ENCODE results near the gene SETD7. TPM values are rescaled to one million over a fixed set of nuclear protein-coding genes. Genes with fewer than 3 reads are reported as not detected.

SETD7 gene
- total and polyA plus RNA-seq, 2 donors (not counting 1 experiment from before 2014, with no cell fraction given), result 5.1 to 13.0 TPM

DNA sequence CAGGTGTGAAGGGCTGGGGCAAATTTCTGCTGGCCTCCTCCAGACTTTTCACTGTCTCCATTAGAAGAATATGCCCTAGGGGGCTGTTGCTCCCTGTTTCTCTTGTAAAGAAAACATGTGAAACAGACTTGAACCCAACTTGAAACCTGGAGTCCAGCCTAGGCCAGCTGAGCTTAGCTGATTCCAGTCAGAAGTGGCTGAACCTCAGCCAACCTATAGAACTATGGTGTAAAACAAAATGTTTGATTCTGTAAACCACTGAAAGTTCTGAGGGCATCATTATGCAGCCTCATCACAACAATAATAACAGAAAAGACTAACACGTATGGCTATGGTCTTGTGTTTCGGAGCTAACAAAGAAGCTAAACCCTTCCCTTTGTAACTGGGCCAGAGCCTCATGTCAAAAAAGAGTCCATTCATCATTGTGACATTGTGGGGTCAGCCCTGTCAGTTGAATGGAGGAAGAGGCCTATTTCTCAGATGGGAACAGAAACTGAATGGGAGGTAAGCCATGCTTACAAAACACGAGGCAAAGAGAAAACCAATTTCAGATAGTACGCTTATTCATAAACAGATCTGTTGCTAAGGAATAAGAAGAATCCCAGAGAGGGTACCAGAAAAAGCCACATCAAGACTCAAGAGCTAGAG is 34.1 kb downstream of the SETD7 start:
- H4K20me1 ChIP-seq (ENCODE audit: control insufficient read depth, insufficient read depth, low read length, poor library complexity, severe bottlenecking), result no peaks in the 10 kb centered on the region
- ATAC-seq (ENCODE audit: low read depth) (no peak), DNase-seq (no peak)
- Mint-ChIP-seq H3K4me3 (no peak overlapping the region), H3K4me1 (peaks cover 9% of the 10 kb centered on the region), H3K9me3 (ENCODE audit: insufficient read depth) (no peaks in the 10 kb centered on the region), H3K27ac (no peak overlapping the region), H3K27me3 (no peaks in the 10 kb centered on the region)
- H3K9ac ChIP-seq (ENCODE audit: low read length), result no peak overlapping the region
- H3K27me3 ChIP-seq (replicated peaks in 1 of 4; ENCODE audit: control extremely low read depth in 1 of 4, control insufficient read depth in 3 of 4, insufficient read depth in 4 of 4, low read length in 3 of 4), result no peaks in the 10 kb centered on the region
- peaks cover 3 to 6% of the 10 kb centered on the region in 2 donors for H3K4me1 ChIP-seq (ENCODE audit: control insufficient read depth in 2 of 2, insufficient read depth in 2 of 2, low read length in 2 of 2)
- H3K79me2 ChIP-seq (ENCODE audit: control insufficient read depth, insufficient read depth, low read length), result no peaks in the 10 kb centered on the region
- no peak overlapping the region for H2AFZ ChIP-seq (ENCODE audit: insufficient read depth, low read depth, low read length, poor library complexity, severe bottlenecking)
- peaks cover 2 to 54% of the 10 kb centered on the region in 2 experiments for H3K36me3 ChIP-seq (replicated peaks in 1 of 2; ENCODE audit: control extremely low read depth in 1 of 2, control insufficient read depth in 1 of 2, extremely low read depth in 1 of 2, insufficient read depth in 2 of 2, low read length in 1 of 2)
- WGBS (ENCODE audit: insufficient coverage), result 100% methylated on average over 2 of the region's 4 CpGs
- intact Hi-C loops (cut with micrococcal nuclease), result no loop called here
- H3K9me3 ChIP-seq (ENCODE audit: control extremely low read depth in 1 of 3, control insufficient read depth in 2 of 3, insufficient read depth in 1 of 3, low read length in 2 of 3), result no peaks in the 10 kb centered on the region
- H3K27ac ChIP-seq (ENCODE audit: low read length in 2 of 2), result no peak overlapping the region
- TF ChIP-seq, protein P1, sequence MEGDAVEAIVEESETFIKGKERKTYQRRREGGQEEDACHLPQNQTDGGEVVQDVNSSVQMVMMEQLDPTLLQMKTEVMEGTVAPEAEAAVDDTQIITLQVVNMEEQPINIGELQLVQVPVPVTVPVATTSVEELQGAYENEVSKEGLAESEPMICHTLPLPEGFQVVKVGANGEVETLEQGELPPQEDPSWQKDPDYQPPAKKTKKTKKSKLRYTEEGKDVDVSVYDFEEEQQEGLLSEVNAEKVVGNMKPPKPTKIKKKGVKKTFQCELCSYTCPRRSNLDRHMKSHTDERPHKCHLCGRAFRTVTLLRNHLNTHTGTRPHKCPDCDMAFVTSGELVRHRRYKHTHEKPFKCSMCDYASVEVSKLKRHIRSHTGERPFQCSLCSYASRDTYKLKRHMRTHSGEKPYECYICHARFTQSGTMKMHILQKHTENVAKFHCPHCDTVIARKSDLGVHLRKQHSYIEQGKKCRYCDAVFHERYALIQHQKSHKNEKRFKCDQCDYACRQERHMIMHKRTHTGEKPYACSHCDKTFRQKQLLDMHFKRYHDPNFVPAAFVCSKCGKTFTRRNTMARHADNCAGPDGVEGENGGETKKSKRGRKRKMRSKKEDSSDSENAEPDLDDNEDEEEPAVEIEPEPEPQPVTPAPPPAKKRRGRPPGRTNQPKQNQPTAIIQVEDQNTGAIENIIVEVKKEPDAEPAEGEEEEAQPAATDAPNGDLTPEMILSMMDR (IDR thresholded peaks at IDR 0.05), result no peak
- no peak for TF ChIP-seq EZH2 (IDR thresholded peaks at IDR 0.05; ENCODE audit: borderline replicate concordance, insufficient read depth, low read depth, low read length, poor library complexity, severe bottlenecking)
- no peak overlapping the region for H3K4me2 ChIP-seq (replicated peaks; ENCODE audit: low read depth, low read length, poor library complexity, severe bottlenecking)
- ChIA-PET POLR2A (no interaction called here), CTCF (interaction anchor here (1.7 kb wide), 1 partner anchor 10 kb away, joined by 9 read pairs; no protein-coding TSS in a partner anchor)
- H3K4me3 ChIP-seq (ENCODE audit: control extremely low read depth in 1 of 5, extremely low read depth in 1 of 5, insufficient read depth in 1 of 5, low read depth in 2 of 5, low read length in 4 of 5), result no peak overlapping the region

DNA sequence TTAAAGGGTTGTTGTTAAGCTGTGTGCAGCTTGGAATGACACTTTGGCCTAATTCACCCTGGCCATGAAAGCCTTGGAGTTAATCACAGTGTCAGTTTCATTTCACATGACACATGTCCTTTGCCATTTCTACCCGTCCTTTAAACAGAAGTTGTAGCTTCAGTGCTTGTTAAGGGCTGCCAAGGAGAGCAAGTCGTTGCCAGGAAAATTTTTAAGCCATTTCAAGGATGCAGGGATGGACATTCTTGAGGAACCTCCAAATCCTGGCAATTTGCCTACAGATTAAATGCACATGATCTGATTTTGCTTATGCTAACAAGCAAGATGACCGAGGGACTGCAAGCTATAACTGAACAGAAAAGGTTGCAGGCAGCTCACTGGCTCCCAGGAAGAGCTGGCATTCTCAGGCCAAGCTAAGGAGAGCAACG is 40.5 kb downstream of the SETD7 start:
- TF ChIP-seq, protein P1 (IDR thresholded peaks at IDR 0.05), result no peak
- no peak for TF ChIP-seq EZH2 (IDR thresholded peaks at IDR 0.05; ENCODE audit: borderline replicate concordance, insufficient read depth, low read depth, low read length, poor library complexity, severe bottlenecking)
- CTCF ChIA-PET, result interaction anchor here (0.7 to 1.1 kb wide), 2 partner anchors 18 to 98 kb away, joined by 3 read pairs; no protein-coding TSS in a partner anchor
- no peaks in the 10 kb centered on the region for H3K4me1 Mint-ChIP-seq
- no peak overlapping the region for H3K27ac Mint-ChIP-seq
- no peak for DNase-seq
- Histone ChIP-seq H3K79me2 (ENCODE audit: control insufficient read depth, insufficient read depth, low read length) (no peaks in the 10 kb centered on the region), H4K20me1 (ENCODE audit: control insufficient read depth, insufficient read depth, low read length, poor library complexity, severe bottlenecking) (no peaks in the 10 kb centered on the region), H3K9me3 (ENCODE audit: control extremely low read depth in 1 of 3, control insufficient read depth in 2 of 3, insufficient read depth in 1 of 3, low read length in 2 of 3) (no peaks in the 10 kb centered on the region), H2AFZ (ENCODE audit: insufficient read depth, low read depth, low read length, poor library complexity, severe bottlenecking) (no peak overlapping the region), H3K4me3 (ENCODE audit: control extremely low read depth in 1 of 5, extremely low read depth in 1 of 5, insufficient read depth in 1 of 5, low read depth in 2 of 5, low read length in 4 of 5) (no peak overlapping the region), H3K4me2 (replicated peaks; ENCODE audit: low read depth, low read length, poor library complexity, severe bottlenecking) (no peak overlapping the region), H3K27me3 (replicated peaks in 1 of 4; ENCODE audit: control extremely low read depth in 1 of 4, control insufficient read depth in 3 of 4, insufficient read depth in 4 of 4, low read length in 3 of 4) (no peaks in the 10 kb centered on the region), H3K27ac (ENCODE audit: low read length in 2 of 2) (no peak overlapping the region), H3K9ac (ENCODE audit: low read length) (no peak overlapping the region), H3K36me3 (replicated peaks in 1 of 2; ENCODE audit: control extremely low read depth in 1 of 2, control insufficient read depth in 1 of 2, extremely low read depth in 1 of 2, insufficient read depth in 2 of 2, low read length in 1 of 2) (peaks cover 14 to 48% of the 10 kb centered on the region in 2 experiments), H3K4me1 (ENCODE audit: control insufficient read depth in 2 of 2, insufficient read depth in 2 of 2, low read length in 2 of 2) (no peaks in the 10 kb centered on the region)
- H3K27me3 Mint-ChIP-seq, result no peaks in the 10 kb centered on the region
- no peak overlapping the region for H3K4me3 Mint-ChIP-seq
- intact Hi-C loops (cut with micrococcal nuclease), result no loop called here
- ATAC-seq (ENCODE audit: low read depth), result no peak
- WGBS (ENCODE audit: insufficient coverage), result 100% methylated on average over 2 of the region's 4 CpGs
- POLR2A ChIA-PET, result no interaction called here
- H3K9me3 Mint-ChIP-seq (ENCODE audit: insufficient read depth), result no peaks in the 10 kb centered on the region

Data from B cell (primary cell).